ENCODE measurements around the gene HTR4. TPM values are rescaled to one million over a fixed set of nuclear protein-coding genes. Genes with fewer than 3 reads are reported as not detected.

The HTR4 gene
- total and polyA plus RNA-seq, 12 donors = 0.16 to 1.1 (median 0.40) TPM; not detected in 2

DNA sequence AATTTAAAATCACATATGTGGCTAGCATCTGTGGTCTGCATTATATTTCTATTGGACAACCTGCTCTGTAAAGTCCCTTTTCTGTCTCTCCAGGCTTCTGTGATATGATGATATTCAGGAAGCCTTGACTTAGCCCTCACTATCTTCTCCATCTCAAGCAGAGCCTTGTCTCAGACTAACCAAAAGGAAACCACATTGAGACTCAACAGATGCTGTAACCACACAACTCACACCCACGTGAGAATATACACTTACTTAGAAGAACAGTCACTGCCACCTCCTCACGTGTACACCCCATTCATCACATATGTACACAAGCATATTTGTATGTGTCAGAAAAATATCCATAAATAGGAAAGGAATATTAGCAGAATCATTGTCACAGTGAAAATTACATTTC is 33.6 kb downstream of the HTR4 start:
- ATAC-seq (peak in 1 of 8 donors; percentile 17), DNase-seq (no peak)
- Histone ChIP-seq H3K4me3 (no peak overlapping the region), H3K9me3 (no peaks in the 10 kb centered on the region), H3K27me3 (peaks cover 0 to 4% (median 0%) of the 10 kb centered on the region in 7 donors), H3K4me1 (peaks cover 0 to 10% (median 0%) of the 10 kb centered on the region in 9 donors), H3K36me3 (no peaks in the 10 kb centered on the region), H3K27ac (no peak overlapping the region)
- intact Hi-C loops (cut with DNase I) = loop anchor here in 1 of 10 donors (10.0 kb wide), 1 partner anchor 146 kb away; no protein-coding TSS in a partner anchor
- WGBS, 2 donors = 25 to 38% methylated on average over 2 of the region's 2 CpGs
- TF ChIP-seq, protein P1, sequence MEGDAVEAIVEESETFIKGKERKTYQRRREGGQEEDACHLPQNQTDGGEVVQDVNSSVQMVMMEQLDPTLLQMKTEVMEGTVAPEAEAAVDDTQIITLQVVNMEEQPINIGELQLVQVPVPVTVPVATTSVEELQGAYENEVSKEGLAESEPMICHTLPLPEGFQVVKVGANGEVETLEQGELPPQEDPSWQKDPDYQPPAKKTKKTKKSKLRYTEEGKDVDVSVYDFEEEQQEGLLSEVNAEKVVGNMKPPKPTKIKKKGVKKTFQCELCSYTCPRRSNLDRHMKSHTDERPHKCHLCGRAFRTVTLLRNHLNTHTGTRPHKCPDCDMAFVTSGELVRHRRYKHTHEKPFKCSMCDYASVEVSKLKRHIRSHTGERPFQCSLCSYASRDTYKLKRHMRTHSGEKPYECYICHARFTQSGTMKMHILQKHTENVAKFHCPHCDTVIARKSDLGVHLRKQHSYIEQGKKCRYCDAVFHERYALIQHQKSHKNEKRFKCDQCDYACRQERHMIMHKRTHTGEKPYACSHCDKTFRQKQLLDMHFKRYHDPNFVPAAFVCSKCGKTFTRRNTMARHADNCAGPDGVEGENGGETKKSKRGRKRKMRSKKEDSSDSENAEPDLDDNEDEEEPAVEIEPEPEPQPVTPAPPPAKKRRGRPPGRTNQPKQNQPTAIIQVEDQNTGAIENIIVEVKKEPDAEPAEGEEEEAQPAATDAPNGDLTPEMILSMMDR (IDR thresholded peaks at IDR 0.05) = no peak

DNA sequence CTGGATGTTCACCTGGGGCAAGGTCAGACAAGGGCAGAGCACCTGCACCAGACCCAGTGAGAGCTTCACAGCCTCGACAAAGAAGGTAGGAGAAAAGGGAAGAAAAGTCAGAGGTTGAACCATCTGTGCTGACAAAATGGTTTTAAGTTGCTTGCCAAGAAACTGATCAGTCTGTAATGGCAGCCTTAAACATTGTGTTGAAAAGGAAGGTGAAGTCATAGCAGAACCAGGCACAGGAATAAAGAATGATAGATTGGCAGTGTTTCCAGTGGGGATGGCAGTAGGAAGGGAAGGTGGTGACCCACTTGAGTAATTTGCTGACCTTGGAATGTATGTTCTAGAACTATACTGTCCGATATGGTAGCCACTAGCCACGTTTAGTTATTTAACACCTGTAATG is 34.2 kb downstream of the HTR4 start:
- Histone ChIP-seq H3K9me3 (no peaks in the 10 kb centered on the region), H3K27me3 (peaks cover 0 to 4% (median 0%) of the 10 kb centered on the region in 7 donors), H3K27ac (peak overlapping the region in 6 of 10 donors; percentile 36 to 66 (median 50)), H3K4me1 (peaks cover 0 to 10% (median 0%) of the 10 kb centered on the region in 9 donors), H3K36me3 (no peaks in the 10 kb centered on the region), H3K4me3 (no peak overlapping the region)
- TF ChIP-seq, protein P1 (IDR thresholded peaks at IDR 0.05) = no peak
- 50 to 65% methylated on average over 3 of the region's 3 CpGs for WGBS, 2 donors
- intact Hi-C loops (cut with DNase I) = loop anchor here in 1 of 10 donors (10.0 kb wide), 1 partner anchor 145 kb away; no protein-coding TSS in a partner anchor
- no peak for DNase-seq
- peak in 2 of 8 donors; percentile 9 to 24 for ATAC-seq

- Histone ChIP-seq H3K4me1 (peaks cover 0 to 10% (median 0%) of the 10 kb centered on the region in 9 donors), H3K4me3 (no peak overlapping the region), H3K9me3 (no peaks in the 10 kb centered on the region), H3K27ac (peak overlapping the region in 6 of 10 donors; percentile 19 to 66 (median 36)), H3K27me3 (peaks cover 0 to 4% (median 0%) of the 10 kb centered on the region in 7 donors), H3K36me3 (no peaks in the 10 kb centered on the region)
- 41 to 43% methylated on average over 3 of the region's 3 CpGs for WGBS, 2 donors
- intact Hi-C loops (cut with DNase I) = no loop called here
- ATAC-seq = peak in 5 of 8 donors; percentile 61 to 84 (median 73)
- TF ChIP-seq, protein P1 (IDR thresholded peaks at IDR 0.05) = no peak
- DNase-seq = no peak
These were observed 34.8 kb downstream of the HTR4 start for GRCh38 chr5:148619484-148619883.

DNA sequence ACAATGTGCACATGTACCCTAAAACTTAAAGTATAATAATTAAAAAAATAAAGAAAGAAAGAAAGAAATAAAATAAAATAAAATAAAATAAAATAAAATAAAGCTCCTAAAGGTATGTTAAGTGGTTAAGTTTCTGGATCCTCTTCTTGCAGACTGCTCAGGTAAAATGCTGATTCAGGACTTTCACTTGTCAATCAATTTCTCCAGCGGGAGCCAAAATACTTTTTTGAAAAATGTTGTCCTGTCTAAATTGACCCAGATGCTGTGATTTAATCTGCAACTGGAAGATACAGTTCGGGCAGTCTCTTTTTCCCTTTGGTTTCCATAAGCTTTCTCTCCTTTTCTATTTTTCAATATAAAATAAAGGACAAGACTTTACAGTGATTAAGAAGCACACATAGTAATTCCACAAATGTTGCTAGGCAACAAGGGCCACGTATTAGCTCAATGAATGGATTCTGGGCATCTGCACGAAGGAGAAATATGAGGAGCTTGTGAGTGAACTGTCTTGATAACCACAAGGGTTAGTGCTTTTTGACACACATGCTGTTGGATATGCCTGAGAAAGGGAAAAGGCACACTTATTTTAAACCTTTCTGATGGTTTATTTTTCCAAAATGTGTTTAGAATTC is 38.6 kb downstream of the HTR4 start:
- intact Hi-C loops (cut with DNase I) = no loop called here
- DNase-seq = no peak
- 54 to 60% methylated on average over 4 of the region's 4 CpGs for WGBS, 2 donors
- Histone ChIP-seq H3K27ac (no peak overlapping the region), H3K27me3 (no peaks in the 10 kb centered on the region), H3K4me1 (peaks cover 0 to 10% (median 0%) of the 10 kb centered on the region in 9 donors), H3K4me3 (no peak overlapping the region), H3K9me3 (no peaks in the 10 kb centered on the region), H3K36me3 (no peaks in the 10 kb centered on the region)
- no peak for ATAC-seq
- TF ChIP-seq, protein P1 (IDR thresholded peaks at IDR 0.05) = no peak
